HepG2 (cell line): ENCODE measurements around the gene ELOVL5. TPM values are rescaled to one million over a fixed set of nuclear protein-coding genes. Genes with fewer than 3 reads are reported as not detected.

Experiments used
- ARID4A ChIP-seq: sonication (generic); formaldehyde crosslinking; IDR thresholded peaks from 2 replicates; pipeline ENCODE4 v1.5.0; 2020; ENCODE audit warnings: mild to moderate bottlenecking, missing genetic modification reagents, borderline replicate concordance
- ATAD3A ChIP-seq: sonication (generic); formaldehyde crosslinking; IDR thresholded peaks from 2 replicates; pipeline ENCODE4 v1.4.0; 2020; ENCODE audit warnings: missing genetic modification reagents
- FOSL1 ChIP-seq: sonication (generic); formaldehyde crosslinking; IDR thresholded peaks from 2 replicates; pipeline ENCODE4 v1.9.0; 2021; ENCODE audit warnings: missing genetic modification reagents, borderline replicate concordance
- GATAD2A ChIP-seq: IDR thresholded peaks from 2 replicates; pipeline ENCODE4 v1.6.1; 2016
- HNRNPLL ChIP-seq: fragments of 200-400 bp; formaldehyde crosslinking; IDR thresholded peaks from 2 replicates; pipeline ENCODE4 v1.6.1; 2017; ENCODE audit warnings: mild to moderate bottlenecking, low read depth, low read length; ENCODE audit not compliant: poor library complexity, severe bottlenecking
- KLF6 ChIP-seq: IDR thresholded peaks from 2 replicates; pipeline ENCODE4 v1.8.0; 2016; ENCODE audit warnings: missing biosample characterization, missing genetic modification reagents
- RERE ChIP-seq: IDR thresholded peaks from 2 replicates; pipeline ENCODE4 v1.6.1; 2016; ENCODE audit warnings: low read depth, missing genetic modification reagents, missing compliant biosample characterization
- SIN3B ChIP-seq: fragments of 150-350 bp; IDR thresholded peaks from 2 replicates; pipeline ENCODE4 v1.6.1; 2014; ENCODE audit warnings: low read length
- SMAD3 ChIP-seq: sonication (generic); formaldehyde crosslinking; IDR thresholded peaks from 2 replicates; pipeline ENCODE4 v1.4.0; 2020; ENCODE audit warnings: missing genetic modification reagents
- ZNF138 ChIP-seq: sonication (generic); formaldehyde crosslinking; IDR thresholded peaks from 2 replicates; pipeline ENCODE4 v1.5.0; 2020; ENCODE audit warnings: mild to moderate bottlenecking, low read depth, missing genetic modification reagents
- ZNF225 ChIP-seq: sonication (generic); formaldehyde crosslinking; IDR thresholded peaks from 2 replicates; pipeline ENCODE4 v1.4.0; 2020; ENCODE audit warnings: mild to moderate bottlenecking, missing genetic modification reagents
- ZNF24 ChIP-seq: fragments of 450-650 bp; IDR thresholded peaks from 2 replicates; pipeline ENCODE4 v1.6.1; 2017; ENCODE audit warnings: antibody characterized with exemption, mild to moderate bottlenecking
- ZNF30 ChIP-seq: sonication (generic); formaldehyde crosslinking; IDR thresholded peaks from 2 replicates; pipeline ENCODE4 v1.5.0; 2020; ENCODE audit warnings: mild to moderate bottlenecking, missing genetic modification reagents
- ZNF441 ChIP-seq: sonication (generic); formaldehyde crosslinking; IDR thresholded peaks from 2 replicates; pipeline ENCODE4 v1.7.0; 2021; ENCODE audit warnings: missing genetic modification reagents, borderline replicate concordance
- ZNF513 ChIP-seq: sonication (generic); formaldehyde crosslinking; conservative IDR thresholded peaks from 2 replicates; pipeline ENCODE4 v1.5.0; 2020; ENCODE audit warnings: missing genetic modification reagents
- ZNF564 ChIP-seq: sonication (generic); formaldehyde crosslinking; IDR thresholded peaks from 2 replicates; pipeline ENCODE4 v1.8.1; 2023; ENCODE audit warnings: mild to moderate bottlenecking, missing genetic modification reagents
- ZNF691 ChIP-seq: sonication (generic); formaldehyde crosslinking; IDR thresholded peaks from 2 replicates; pipeline ENCODE4 v1.4.0; 2020; ENCODE audit warnings: missing genetic modification reagents, low read depth, mild to moderate bottlenecking, borderline replicate concordance
- ZNF761 ChIP-seq: sonication (generic); formaldehyde crosslinking; conservative IDR thresholded peaks from 2 replicates; pipeline ENCODE4 v1.4.0; 2020; ENCODE audit warnings: mild to moderate bottlenecking, missing genetic modification reagents
- ZSCAN30 ChIP-seq: sonication (generic); formaldehyde crosslinking; IDR thresholded peaks from 2 replicates; pipeline ENCODE4 v1.5.0; 2020; ENCODE audit warnings: mild to moderate bottlenecking, missing genetic modification reagents
- polyA plus RNA-seq, 8 experiments: library from polyadenylated mRNA; depleted of rRNA in 3 of 8; stranded (reverse) in 7 of 8; unstranded in 1 of 8; fragments of >200 nt; fragmentation: Illumina TruSeq in 4 of 8; extraction: Trizol in 4 of 8; gene quantifications; 2 replicates each; pipeline versions ENCODE4 v1.2.1 to v1.2.3, GENCODE V29; 2011 to 2016; ENCODE audit warnings: low read depth in 4 of 8, missing spikeins in 1 of 8, mixed read lengths in 1 of 8; ENCODE audit not compliant: insufficient read depth in 1 of 8
- total RNA-seq, 5 experiments: library from RNA; depleted of rRNA; stranded (reverse); fragments of >200 nt; fragmentation: Illumina TruSeq; extraction: Trizol; gene quantifications; 2 replicates each; pipeline ENCODE4 v1.2.3, GENCODE V29; 2016; ENCODE audit warnings: low read depth in 1 of 5

ELOVL5 gene
- total and polyA plus RNA-seq, 2 of the 13 experiments (the other 11 are each of a cell fraction or from before 2014, with no cell fraction given): 50.1 to 72.4 TPM

- TF ChIP-seq SMAD3 (0 out of 2 replicates have a peak, but pooled peaks have one; percentile 58), ZSCAN30 (CRISPR knock-in tag) (no peak), ZNF138 (CRISPR knock-in tag) (no peak), ZNF30 (CRISPR knock-in tag) (no peak), ZNF513 (CRISPR knock-in tag) (no peak), RERE (CRISPR knock-in tag) (0 out of 2 replicates have a peak, but pooled peaks have one; percentile 14), ZNF225 (CRISPR knock-in tag) (no peak), HNRNPLL (no peak), FOSL1 (peak; percentile 65; the same call in 1 of the 2 replicates), ZNF691 (CRISPR knock-in tag) (no peak), SIN3B (no peak), ZNF441 (CRISPR knock-in tag) (no peak), KLF6 (CRISPR knock-in tag) (no peak), ATAD3A (CRISPR knock-in tag) (no peak), ZNF761 (CRISPR knock-in tag) (no peak), ZNF24 (0 out of 2 replicates have a peak, but pooled peaks have one; percentile 38), ZNF564 (CRISPR knock-in tag) (no peak), GATAD2A (peak; percentile 73), ARID4A (CRISPR knock-in tag) (no peak; the same call in 1 of the 2 replicates)
These were observed 41.9 kb downstream of the ELOVL5 start (continued) for GRCh38 chr6:53306819-53307347.
